Measurements from ENCODE around the gene PYDC1. TPM values are rescaled to one million over a fixed set of nuclear protein-coding genes. Genes with fewer than 3 reads are reported as not detected.
"Not testable (repeated sequence)": the region's sequence is repeated elsewhere in the genome, so short reads cannot be mapped to it uniquely, and the experiment has no call there.

The PYDC1 gene
- polyA plus RNA-seq, 1 experiment, result not detected

DNA sequence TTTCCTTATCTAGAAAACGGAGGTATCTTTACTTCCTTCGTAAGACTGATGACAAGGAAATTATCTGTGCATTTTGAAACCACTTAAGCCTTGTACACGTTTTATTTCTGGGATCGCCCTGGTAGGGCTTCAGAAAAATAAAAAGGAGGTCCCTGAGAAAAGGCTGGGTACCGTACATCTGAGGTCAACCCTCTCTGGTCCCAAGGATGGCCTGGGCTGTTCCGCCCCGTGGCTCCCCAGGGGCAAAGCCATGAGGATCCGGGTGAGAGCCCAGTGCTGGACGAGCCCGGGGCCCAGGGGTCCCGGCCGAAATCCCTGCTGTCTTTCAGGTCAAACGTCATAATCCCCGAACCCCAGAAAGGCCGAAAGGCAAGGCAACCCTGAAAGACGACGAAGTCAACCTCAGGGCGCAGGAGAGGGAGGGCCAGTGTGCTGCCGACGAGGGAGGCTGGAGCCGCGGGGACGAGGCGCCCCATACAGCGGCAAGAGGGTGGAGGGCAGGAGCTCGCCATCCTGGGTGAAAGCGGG lies 37.7 kb downstream of the PYDC1 start:
- POLR2A ChIA-PET, result interaction anchor here (0.5 to 2.7 kb wide), 43 partner anchors 8 to 694 kb away, joined by 3 to 75 read pairs (median 6); partner anchors contain the start of genes ARMC5, HSD3B7, KAT8 and PYCARD
- no peak for DNase-seq (ENCODE audit: low read depth, low spot score)
- CTCF ChIA-PET, result interaction anchor here (1.7 kb wide), 1 partner anchor 37 kb away, joined by 7 read pairs; no protein-coding TSS in a partner anchor
- no peaks in the 10 kb centered on the region for H3K27me3 ChIP-seq (ENCODE audit: control insufficient read depth, insufficient read depth, low read length)
- H3K9me3 ChIP-seq (ENCODE audit: control insufficient read depth, insufficient read depth, low read length), result no peaks in the 10 kb centered on the region; the same call in 1 of the 2 replicates
- TF ChIP-seq, protein P1, sequence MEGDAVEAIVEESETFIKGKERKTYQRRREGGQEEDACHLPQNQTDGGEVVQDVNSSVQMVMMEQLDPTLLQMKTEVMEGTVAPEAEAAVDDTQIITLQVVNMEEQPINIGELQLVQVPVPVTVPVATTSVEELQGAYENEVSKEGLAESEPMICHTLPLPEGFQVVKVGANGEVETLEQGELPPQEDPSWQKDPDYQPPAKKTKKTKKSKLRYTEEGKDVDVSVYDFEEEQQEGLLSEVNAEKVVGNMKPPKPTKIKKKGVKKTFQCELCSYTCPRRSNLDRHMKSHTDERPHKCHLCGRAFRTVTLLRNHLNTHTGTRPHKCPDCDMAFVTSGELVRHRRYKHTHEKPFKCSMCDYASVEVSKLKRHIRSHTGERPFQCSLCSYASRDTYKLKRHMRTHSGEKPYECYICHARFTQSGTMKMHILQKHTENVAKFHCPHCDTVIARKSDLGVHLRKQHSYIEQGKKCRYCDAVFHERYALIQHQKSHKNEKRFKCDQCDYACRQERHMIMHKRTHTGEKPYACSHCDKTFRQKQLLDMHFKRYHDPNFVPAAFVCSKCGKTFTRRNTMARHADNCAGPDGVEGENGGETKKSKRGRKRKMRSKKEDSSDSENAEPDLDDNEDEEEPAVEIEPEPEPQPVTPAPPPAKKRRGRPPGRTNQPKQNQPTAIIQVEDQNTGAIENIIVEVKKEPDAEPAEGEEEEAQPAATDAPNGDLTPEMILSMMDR (IDR thresholded peaks at IDR 0.05; ENCODE audit: low read depth, low read length), result no peak
- H3K4me3 ChIP-seq (ENCODE audit: low read depth, low read length), result peak overlapping the region; percentile 95
- H3K27ac ChIP-seq (ENCODE audit: low read depth, low read length), result peak overlapping the region; percentile 91

DNA sequence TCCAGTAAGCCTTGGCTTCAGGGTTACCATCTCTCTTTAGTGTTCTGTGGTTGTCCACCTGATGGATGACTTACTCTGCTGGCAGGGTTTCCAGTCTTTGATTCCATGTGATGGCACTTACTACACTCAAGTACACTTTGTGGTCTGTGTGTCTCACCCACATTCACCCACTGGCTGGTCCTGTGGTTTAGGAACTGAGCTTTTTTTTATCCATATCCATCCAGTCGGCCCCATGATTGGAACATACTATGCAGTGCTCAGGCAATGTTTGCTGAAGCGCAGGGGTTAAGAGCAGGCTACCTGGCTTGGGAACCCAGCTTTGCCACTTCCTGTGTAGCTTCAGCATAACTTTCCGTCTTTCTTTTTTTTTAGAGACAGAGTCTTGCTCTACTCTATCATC lies 39.8 kb downstream of the PYDC1 start:
- Histone ChIP-seq H3K27me3 (ENCODE audit: control insufficient read depth, insufficient read depth, low read length) (no peaks in the 10 kb centered on the region), H3K27ac (ENCODE audit: low read depth, low read length) (no peak overlapping the region), H3K9me3 (ENCODE audit: control insufficient read depth, insufficient read depth, low read length) (no peaks in the 10 kb centered on the region; the same call in 1 of the 2 replicates), H3K4me3 (ENCODE audit: low read depth, low read length) (no peak overlapping the region)
- ChIA-PET CTCF (interaction anchor here (2.3 kb wide), 1 partner anchor 35 kb away, joined by 16 read pairs; no protein-coding TSS in a partner anchor), POLR2A (interaction anchor here (0.6 kb wide), 1 partner anchor 52 kb away, joined by 5 read pairs; no protein-coding TSS in a partner anchor)
- TF ChIP-seq, protein P1 (IDR thresholded peaks at IDR 0.05; ENCODE audit: low read depth, low read length), result no peak
- DNase-seq (ENCODE audit: low read depth, low spot score), result no peak

DNA sequence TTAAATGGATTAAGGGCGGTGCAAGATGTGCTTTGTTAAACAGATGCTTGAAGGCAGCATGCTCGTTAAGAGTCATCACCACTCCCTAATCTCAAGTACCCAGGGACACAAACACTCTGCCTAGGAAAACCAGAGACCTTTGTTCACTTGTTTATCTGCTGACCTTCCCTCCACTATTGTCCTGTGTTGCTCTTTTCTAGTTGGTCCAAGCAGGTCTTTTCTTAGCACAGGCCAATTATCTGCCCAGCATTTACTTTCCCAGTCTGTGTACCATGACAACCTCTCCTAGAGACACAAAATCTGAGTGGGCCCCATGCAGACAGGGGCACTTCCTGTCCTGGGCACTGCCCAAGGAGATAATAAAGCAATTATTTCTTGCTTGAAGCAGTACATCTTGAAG lies 46.9 kb downstream of the PYDC1 start:
- CTCF ChIA-PET; H3K4me3 ChIP-seq (ENCODE audit: low read depth, low read length); DNase-seq (ENCODE audit: low read depth, low spot score); H3K27ac ChIP-seq (ENCODE audit: low read depth, low read length); H3K9me3 ChIP-seq (ENCODE audit: control insufficient read depth, insufficient read depth, low read length); H3K27me3 ChIP-seq (ENCODE audit: control insufficient read depth, insufficient read depth, low read length); POLR2A ChIA-PET: not testable (repeated sequence)

DNA sequence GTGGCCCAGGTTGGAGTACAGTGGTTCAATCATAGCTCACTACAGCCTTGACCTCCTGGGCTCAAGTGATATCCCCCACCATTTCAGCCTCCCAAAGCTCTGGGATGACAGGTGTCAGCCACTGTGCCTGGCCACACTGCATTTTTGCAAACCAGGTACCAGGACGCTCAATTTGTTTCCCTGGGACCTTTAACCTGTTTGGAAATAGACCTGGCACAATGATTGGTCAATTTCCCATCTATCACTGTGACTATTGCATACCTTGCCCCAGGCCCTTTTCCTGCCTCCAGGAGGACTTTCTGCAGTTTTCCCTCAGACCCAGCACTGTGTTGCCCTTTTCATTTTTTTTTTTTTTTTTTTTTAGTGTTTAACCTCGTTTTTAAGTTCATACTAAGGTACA lies 48.1 kb downstream of the PYDC1 start:
- Histone ChIP-seq H3K9me3 (ENCODE audit: control insufficient read depth, insufficient read depth, low read length) (no peaks in the 10 kb centered on the region), H3K4me3 (ENCODE audit: low read depth, low read length) (no peak overlapping the region), H3K27me3 (ENCODE audit: control insufficient read depth, insufficient read depth, low read length) (peaks cover 5% of the 10 kb centered on the region), H3K27ac (ENCODE audit: low read depth, low read length) (no peak overlapping the region)
- ChIA-PET POLR2A (interaction anchor here (1.5 kb wide), 1 partner anchor 11 kb away, joined by 6 read pairs; the partner anchor contains the start of gene FUS), CTCF (no interaction called here)
- TF ChIP-seq, protein P1 (IDR thresholded peaks at IDR 0.05; ENCODE audit: low read depth, low read length), result no peak
- no peak for DNase-seq (ENCODE audit: low read depth, low spot score)

DNA sequence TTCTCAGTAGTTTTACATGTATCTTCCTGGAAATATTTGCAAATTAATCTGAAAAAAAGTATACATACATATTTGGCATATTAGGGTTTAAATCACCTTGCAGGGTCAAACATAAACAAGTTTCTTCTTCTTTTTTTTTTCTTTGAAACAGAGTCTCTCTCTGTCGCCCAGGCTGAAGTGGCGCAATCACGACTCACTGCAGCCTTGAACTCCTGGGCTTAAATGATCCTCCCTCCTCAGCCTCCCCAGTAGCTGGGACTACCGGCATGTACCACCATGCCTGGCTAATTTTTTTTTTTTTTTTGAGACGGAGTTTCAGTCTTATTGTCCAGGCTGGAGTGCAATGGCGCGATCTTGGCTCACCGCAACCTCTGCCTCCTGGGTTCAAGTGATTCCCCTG lies 49.6 kb downstream of the PYDC1 start:
- no peaks in the 10 kb centered on the region for H3K9me3 ChIP-seq (ENCODE audit: control insufficient read depth, insufficient read depth, low read length)
- no peak overlapping the region for H3K4me3 ChIP-seq (ENCODE audit: low read depth, low read length)
- TF ChIP-seq, protein P1 (IDR thresholded peaks at IDR 0.05; ENCODE audit: low read depth, low read length), result no peak
- POLR2A ChIA-PET, result interaction anchor here (0.7 to 1.9 kb wide), 2 partner anchors 13 to 276 kb away, joined by 4 to 5 read pairs; partner anchors contain the start of gene ZNF843
- peaks cover 9% of the 10 kb centered on the region for H3K27me3 ChIP-seq (ENCODE audit: control insufficient read depth, insufficient read depth, low read length)
- CTCF ChIA-PET, result no interaction called here
- DNase-seq (ENCODE audit: low read depth, low spot score), result no peak
- H3K27ac ChIP-seq (ENCODE audit: low read depth, low read length), result no peak overlapping the region

Small RNA genes lying within 50 kb of the gene (small RNA-seq; reads per million reads assigned to genes)
- not detected for gene NDUFA3P6 (ENCODE audit: insufficient read length, low read depth)

Other genes starting within 250 kb of the PYDC1 start
- gene HSD3B7, start 231.9 kb downstream of the PYDC1 start, polyA plus RNA-seq (2011; rRNA removed), result 6.1 and 9.5 TPM in 2 replicates
- gene STX1B, start 206.5 kb downstream of the PYDC1 start, polyA plus RNA-seq (2011; rRNA removed), result 4.2 and 4.8 TPM in 2 replicates
- gene STX4, start 183.6 kb downstream of the PYDC1 start, polyA plus RNA-seq (2011; rRNA removed), result 43.7 and 45.9 TPM in 2 replicates
- gene ZNF668, start 142.9 kb downstream of the PYDC1 start, polyA plus RNA-seq (2011; rRNA removed), result 5.9 and 8.6 TPM in 2 replicates
- gene ZNF646, start 142.7 kb downstream of the PYDC1 start, polyA plus RNA-seq (2011; rRNA removed), result 2.4 and 4.5 TPM in 2 replicates
- gene PRSS53, start 128.2 kb downstream of the PYDC1 start, polyA plus RNA-seq (2011; rRNA removed), result 0.67 and 0.79 TPM in 2 replicates
- 210 and 272 TPM in 2 replicates for gene VKORC1, start 122.3 kb downstream of the PYDC1 start, polyA plus RNA-seq (2011; rRNA removed)
- gene BCKDK, start 108.7 kb downstream of the PYDC1 start, polyA plus RNA-seq (2011; rRNA removed), result 31.6 and 42.3 TPM in 2 replicates
- gene KAT8, start 99.5 kb downstream of the PYDC1 start, polyA plus RNA-seq (2011; rRNA removed), result 23.0 and 24.7 TPM in 2 replicates
- gene PRSS8, start 81.4 kb downstream of the PYDC1 start, polyA plus RNA-seq (2011; rRNA removed), result not detected in 2 replicates
- gene PRSS36, start 67.1 kb downstream of the PYDC1 start, polyA plus RNA-seq (2011; rRNA removed), result 0.24 and 0.42 TPM in 2 replicates
- 156 and 166 TPM in 2 replicates for gene FUS, start 37.0 kb downstream of the PYDC1 start, polyA plus RNA-seq (2011; rRNA removed)
- 21.8 and 31.0 TPM in 2 replicates for gene PYCARD, start 14.4 kb downstream of the PYDC1 start, polyA plus RNA-seq (2011; rRNA removed)
- not detected in 2 replicates for gene TRIM72, start 3.0 kb downstream of the PYDC1 start, polyA plus RNA-seq (2011; rRNA removed)
- not detected in 2 replicates for gene ITGAM, start 42.8 kb upstream of the PYDC1 start, polyA plus RNA-seq (2011; rRNA removed)
- gene ITGAX, start 138.0 kb upstream of the PYDC1 start, polyA plus RNA-seq (2011; rRNA removed), result 0.15 and 0.17 TPM in 2 replicates
- not detected in 2 replicates for gene ITGAD, start 176.2 kb upstream of the PYDC1 start, polyA plus RNA-seq (2011; rRNA removed)
- gene COX6A2, start 211.2 kb upstream of the PYDC1 start, polyA plus RNA-seq (2011; rRNA removed), result not detected in 2 replicates
- gene ZNF843, start 225.7 kb upstream of the PYDC1 start, polyA plus RNA-seq (2011; rRNA removed), result 0.63 and 0.67 TPM in 2 replicates
- 2.9 and 4.2 TPM in 2 replicates for gene ARMC5, start 242.4 kb upstream of the PYDC1 start, polyA plus RNA-seq (2011; rRNA removed)